ENCODE results near the gene GTF3A.

Gene GTF3A

DNA sequence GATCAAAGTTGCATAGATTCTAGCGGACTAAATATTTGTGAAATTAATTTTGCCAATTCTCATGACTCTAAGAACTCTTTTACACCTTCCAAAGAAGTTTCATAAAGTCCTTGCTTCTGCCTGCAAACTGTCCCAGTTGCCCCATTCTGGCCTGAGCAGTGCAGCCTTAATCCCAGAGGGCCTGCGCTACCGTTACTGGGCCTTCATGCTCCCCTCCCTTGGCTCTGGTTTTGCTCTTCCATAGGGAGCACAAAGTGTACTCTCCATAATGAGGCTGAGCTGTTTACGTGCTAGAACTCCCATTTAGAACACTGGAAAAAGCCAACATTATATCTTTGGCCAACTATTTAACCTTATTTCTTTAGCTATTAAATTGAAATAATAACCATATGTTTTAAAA, 23.9 kb downstream of the GTF3A start:
- no peak for DNase-seq (ENCODE audit: low spot score)

DNA sequence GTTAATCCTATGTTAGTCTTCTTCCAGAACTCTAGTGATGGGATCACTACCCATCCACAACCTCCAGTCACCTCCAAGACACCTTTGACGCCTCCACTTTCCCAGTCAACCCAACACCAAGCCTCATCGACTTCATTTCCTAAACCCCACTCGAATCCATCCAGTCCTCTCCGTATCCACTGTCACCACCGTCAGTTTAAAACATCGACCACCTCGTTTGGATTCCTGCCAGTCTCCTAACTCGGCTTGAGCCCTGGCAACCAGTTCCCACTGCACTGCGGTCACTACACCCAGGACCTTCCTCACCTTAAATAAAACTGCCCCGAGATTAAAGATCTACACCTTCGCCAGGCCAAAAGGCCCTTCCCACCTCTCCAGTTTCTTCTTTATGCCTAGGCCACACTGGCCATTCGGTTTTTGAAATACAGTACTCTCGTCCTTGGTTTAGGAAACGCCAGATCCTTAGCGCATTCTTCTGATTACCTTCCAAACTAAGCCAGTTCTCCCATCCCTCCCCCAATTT, 24.7 kb downstream of the GTF3A start:
- DNase-seq (ENCODE audit: low spot score), result no peak

DNA sequence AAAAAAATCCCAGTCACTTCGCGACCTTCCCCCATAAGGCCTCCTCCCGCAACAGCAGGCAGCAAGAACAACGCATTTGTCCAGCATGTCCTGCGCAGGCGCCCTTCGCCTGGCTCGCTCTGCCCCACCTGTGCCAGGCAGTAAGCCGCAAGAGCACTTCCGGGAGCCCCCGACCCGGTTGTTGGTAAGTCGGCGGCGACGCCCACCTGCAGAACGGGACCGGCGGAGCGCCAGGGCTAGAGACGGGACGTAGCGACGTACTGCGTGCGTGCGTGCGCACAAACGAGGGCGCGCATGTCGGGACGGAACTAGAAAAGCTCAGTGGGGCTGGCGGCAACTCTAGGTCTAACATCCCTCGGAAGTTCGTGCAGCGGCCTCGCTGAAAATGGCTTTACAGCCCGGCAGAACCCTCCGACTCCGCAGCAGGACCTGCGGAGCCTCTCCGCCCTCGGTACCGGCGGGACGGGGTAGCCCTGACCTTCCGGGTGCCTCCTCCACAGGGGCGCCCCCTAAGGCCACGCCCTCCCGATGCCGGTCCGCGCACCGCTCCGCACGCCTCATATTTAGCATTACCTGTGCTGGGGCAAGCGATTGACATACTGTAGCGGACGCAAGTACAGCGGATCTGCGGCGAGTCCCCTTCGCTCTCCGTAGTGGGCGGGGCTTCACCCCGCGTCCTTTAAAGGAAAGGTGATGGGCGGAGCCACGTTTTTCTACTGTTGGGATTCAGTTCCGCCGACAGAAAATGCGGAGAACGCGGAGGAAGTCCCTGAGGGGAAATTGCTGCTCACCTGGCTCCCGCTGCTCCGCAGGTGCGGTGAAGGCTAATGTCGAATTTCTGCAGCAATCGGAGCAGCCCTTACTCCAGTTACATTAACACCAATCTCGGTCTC, 25.8 kb downstream of the GTF3A start, which contains the start of gene MTIF3:
Gene MTIF3 (minus strand): TSS at position 629 of the 893 bp plus-strand sequence. CDS start 10,116 bp downstream, outside the sequence.
- peak; percentile 89 for DNase-seq (ENCODE audit: low spot score)

DNA sequence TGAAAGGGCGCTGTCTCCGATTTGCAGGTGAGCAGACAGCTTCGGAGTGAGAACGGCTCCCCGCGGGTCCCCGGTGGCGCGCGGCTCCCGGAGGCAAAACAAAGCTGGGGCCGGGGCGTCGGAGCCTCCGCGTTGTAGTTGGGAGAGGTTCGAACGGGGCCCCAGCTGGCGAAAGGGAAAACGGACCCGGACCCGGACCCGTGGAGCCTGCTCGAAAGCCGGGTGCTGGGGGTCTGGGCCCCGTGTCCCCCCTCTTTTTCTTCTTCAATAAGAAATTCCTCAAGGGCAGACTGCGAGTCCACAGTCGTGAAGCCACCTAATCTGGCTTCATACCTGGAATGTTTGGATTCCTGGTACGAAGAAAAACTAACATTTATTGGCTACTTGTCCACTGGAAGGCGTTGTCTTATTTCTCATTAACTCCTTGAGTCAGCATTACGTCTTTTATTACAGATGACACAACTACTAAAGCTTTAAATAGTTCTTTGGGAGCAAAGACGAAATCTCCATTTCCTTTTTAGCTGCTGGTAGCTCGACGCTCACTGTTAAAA, 26.6 kb downstream of the GTF3A start:
- peak; percentile 44 for DNase-seq (ENCODE audit: low spot score)

DNA sequence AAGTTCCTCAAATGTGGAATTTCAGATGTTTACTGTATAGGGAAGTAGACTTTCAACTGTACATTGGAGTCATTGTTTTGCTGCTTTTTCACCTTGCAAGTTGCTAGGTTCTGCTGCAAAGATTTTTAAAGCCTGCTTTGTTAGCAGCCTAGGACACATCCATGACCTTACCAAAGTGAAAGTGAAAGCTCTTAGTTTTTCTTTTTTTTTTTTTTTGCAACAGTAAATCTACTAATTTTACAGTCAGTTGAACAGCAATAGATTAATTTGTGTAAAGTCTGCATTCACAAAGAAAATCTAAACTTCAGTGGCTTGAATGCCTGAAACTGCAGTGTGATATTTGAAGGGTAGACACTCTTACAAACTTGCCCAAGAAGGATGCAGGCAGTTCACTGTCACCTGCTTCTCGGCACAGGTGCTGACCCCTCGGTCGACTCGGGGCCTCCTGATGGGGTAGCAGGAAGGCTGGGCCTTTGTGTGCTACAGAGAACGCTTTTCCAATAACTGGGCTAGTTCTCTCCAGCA, 31.0 kb downstream of the GTF3A start:
- no peak for DNase-seq (ENCODE audit: low spot score)

DNA sequence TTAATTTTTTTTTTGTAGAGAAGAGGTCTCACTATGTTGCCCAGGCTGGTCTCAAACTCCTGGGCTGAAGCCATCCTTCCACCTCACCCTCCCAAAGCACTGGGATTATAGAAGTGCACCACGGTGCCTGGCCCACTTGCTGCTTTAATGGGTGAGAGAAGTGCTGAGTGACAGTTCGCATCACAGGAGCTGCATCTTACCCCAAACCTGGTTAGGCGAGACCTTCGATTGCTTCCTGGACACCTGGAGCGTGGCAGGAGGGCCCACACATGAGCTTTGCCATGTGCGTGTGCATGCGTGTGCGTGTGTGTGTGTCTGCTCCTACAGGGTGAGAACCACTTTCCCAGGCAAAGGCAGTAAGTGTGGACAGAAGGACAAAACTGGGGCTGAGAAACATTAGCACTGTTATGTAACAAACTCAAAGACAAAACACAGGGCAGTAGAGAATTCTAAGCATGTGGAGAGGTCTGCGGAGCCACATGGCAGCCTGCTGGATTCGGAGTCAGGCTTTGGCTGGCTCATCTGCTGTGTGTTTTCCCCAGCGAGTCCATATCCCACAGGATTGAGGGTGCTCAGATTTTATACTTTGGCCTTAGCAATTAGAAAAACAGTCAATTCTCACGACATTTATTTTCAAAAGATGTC, 37.6 kb downstream of the GTF3A start:
- DNase-seq (ENCODE audit: low spot score), result peak; percentile 56

DNA sequence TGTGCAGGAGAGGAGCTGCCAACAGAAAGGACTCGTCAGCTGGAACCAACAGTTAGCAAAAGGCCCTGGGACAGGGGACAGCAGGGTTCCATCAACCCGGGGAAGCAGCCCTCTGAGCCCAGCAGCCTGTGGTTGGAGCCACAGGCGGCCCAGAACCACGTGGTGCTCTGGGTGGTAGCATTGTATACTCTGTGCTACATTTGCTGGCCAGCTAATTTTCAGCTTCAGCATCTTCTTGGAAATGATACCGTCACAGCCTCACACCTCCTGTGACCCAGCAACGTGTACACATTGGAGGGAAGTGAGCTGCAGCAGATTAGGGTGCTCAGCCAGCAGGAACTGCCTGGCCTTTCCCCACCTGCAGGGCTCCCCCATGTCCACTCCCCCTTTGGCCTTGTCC, 39.1 kb downstream of the GTF3A start:
- no peak for DNase-seq (ENCODE audit: low spot score)

DNA sequence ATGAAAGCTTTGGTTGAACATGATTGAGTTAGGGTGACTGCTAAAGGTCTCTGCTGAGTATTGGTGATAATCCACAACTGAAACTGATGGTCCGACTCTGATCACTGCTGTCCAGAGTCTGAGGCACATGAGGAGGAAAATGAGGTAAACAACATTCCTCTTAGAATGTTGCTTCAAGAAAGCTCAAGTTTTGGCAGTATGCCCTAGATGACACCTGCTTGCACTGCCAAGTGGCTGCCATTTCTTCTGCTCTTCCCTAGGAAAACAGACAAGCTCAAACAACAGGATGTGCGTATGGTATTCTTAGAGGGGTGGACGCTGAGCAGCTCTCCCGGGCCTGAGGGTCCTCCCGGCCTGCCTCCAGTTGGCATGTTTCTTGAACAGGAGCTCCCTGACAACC, 41.2 kb downstream of the GTF3A start:
- DNase-seq (ENCODE audit: low spot score), result no peak

DNA sequence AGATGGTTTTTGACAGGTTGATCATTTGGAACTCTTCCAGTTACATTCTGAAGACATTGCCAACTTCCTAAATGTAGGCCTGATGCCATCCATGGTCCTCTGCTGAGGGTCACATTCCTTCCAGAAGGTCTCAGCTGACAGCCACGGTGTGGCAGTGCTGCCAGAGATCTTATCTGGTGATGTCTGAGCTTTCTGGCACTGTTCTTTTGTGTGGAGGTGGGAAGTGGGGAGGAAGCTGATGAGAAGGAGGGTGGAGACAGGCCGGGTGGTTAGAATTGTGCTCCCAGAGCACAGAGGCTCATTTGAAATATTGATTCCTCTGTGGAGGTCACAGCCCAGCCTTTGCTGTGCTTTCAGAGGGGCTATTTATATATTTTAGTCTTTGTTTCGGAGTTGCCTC, 42.1 kb downstream of the GTF3A start:
- no peak for DNase-seq (ENCODE audit: low spot score)

DNA sequence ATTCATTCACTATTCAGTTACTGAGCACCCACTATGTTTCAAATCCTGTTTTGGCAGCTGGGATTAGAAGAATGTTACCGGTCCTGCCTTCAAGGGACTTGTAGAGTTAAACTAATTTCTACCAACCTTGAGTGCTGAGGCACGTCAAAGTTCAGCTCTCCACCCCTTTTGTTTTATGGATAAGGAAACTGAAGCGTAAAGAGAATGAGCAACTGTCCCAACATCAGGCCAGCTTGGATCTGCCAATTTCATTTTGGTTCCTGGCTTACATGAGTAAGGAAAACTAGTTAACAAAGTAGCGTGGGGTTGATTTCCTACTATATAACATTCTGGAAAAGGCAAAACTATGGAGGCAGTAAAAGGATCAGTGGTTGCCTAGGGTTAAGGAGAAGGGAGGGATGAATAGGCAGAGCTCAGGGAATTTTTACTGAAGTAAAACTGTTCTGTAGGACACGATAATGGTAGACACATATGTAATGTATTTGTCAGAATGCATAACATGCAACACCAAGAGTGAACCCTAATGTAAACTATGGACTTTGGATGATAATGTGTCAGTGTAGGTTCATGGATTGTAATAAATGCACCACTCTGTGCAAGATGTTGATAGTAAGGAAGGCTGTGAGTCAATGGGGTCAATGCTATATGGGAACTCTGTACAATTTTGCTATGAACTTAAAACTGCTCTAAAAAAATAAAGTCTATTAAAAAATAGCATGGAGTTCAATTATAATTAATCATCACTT, 45.8 kb downstream of the GTF3A start:
- no peak for DNase-seq (ENCODE audit: low spot score)

DNA sequence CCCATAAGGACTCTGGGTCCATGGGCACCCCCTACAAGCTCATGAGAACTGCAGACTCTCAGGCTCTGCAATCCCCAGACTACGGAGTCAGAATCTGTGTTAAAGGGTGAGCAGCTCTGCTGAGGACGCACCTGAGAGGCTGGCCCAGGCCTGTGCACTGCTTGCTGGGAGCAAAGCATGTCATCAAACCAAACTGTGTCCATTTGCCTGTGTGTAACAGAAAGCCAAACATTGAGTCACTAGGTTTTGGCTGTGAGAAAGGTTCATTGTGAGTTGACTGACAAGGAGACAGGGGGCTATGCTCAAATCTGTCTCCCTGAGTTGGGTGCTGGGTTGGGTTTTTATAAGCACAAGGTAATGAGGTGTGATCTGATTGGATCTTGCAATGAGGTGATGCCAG, 48.0 kb downstream of the GTF3A start:
- DNase-seq (ENCODE audit: low spot score), result no peak

DNA sequence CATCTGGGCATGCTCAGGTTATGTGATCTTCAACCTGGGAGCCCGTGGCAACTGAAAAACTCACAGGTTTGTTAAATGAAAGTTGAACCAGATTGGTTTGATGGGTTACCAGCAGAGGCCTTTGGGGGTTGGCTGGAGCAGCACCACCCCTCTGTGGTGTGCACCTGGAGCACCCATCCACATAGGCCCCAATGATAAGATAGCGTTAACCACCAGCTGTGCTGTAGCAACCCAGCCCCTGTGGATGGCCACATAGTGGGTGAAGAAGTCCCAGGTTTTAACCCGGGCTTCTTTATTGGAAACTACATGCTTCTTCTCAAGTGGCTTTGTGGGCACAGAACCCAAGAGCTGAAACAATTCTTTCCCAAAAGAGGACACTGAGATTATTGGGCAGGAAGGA, 48.5 kb downstream of the GTF3A start:
- no peak for DNase-seq (ENCODE audit: low spot score)

DNA sequence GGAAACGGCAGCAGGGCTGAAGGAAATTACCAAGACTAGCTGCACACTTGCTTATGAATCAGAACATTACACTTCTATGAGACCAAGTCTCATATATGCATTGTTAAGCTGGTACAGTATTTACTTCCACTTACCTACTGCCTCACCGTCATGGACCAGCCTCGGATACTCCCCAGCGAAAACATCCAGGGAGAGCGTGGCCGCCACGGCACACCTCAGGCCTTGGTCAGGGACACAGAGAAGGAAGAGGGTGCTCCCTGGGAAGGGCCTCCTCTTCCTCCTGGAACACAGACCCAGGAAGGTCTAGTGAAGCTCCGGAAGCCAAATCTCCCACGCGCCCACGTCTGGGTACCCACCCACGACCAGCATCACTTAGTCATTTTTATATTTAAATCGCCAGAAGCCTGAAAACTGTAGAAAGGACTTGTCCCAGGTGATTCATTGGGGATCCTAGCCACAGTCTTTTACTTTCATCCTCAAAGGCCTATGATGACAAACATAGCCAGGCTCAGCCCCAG, 50.4 kb downstream of the GTF3A start:
- DNase-seq (ENCODE audit: low spot score), result no peak

DNA sequence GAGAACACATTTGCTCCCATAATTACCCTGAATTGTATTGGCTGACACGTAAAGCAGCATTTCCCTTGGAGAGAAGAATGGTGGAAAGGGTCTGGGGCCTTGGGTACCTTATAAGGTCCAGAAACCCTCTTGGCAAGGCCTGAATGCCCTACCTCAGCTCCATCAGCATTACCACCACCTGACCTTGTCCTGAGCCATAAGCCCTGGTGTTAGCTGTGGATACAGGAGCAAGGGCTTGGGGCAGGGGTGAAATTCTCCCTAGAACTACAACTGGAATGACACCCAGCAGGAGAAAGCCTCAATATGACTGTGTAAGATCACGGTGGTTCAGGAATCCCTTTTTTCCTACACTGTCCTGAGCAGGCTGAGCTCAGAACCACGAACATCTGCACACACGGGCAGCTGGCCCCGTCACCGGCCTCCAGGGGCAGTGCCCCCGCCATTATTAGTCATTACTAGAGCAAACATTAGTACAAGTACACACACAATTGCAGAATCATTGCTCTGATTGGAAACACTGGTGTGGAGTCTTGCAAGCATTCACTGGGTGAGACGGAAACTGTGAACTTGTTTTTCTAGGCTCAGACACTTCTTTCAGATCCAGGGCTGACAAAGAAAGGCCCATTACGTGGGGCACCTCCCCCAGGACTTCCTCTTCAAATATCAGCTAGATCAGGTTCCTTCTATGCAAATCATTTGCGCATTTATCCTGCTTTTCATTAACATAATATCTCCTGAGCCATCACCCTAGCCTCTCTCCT, 52.7 kb downstream of the GTF3A start:
- DNase-seq (ENCODE audit: low spot score), result peak; percentile 55

DNA sequence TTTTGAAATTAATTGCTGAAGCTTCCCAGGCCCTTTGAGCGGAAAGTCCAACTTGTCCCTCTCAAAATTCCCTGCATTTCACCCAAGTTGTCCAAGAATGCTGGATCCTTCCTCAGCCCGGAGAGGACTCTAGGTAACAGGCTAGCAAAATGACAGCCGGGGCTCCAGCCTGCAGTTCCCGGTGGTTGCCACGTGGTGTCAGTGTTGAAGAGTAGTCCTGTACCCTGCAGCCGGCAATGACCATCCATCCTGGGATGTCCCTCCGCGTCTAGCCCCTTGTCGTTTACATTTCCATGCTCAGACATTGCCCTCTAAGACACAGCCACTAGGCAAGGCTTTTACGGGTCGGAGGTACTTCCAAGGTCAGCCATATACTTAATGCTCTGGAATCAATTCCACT, 57.3 kb downstream of the GTF3A start:
- DNase-seq (ENCODE audit: low spot score), result peak; percentile 33

DNA sequence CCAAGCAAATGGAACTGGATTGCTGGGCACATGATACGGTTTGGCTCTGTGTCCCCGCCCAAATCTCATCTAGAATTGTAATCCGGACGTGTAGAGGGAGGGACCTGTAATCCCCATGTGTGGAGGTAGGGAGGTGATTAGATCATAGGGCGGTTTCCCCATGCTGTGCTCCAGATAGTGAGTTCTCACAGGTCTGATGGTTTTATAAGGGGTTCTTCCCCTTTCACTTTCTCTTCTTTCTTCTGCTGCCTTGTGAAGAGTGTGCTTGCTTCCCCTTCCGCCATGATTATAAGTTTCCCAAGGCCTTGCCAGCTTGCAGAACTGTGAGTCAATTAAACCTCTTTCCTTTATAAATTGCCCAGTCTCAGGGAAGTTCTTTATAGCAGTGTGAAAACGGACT, 58.6 kb downstream of the GTF3A start:
- DNase-seq (ENCODE audit: low spot score), result no peak

DNA sequence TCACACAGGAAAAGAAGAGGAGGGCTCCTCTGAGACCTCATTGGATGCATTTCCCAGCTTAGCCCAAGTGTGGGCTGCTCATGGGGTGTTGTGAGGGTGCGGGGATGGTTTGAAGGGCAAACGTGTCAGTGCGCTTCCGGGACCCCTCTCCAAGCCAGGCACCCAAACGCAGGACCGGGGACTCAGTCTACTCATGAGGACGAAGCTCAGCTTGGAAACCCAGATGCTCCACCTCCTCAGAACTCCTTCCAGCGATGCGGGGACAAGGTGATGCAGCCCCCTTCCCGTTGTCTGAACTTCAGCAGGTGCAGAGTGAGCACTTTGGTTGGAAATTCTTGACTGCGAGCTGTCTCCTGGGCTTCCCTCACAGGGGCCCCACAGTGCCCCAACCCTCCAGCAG, 59.0 kb downstream of the GTF3A start:
- no peak for DNase-seq (ENCODE audit: low spot score)
